SU-DHL-6 (cell line): ENCODE measurements around the gene HNF1B.

Experiments
- H2AFZ ChIP-seq: fragments of 200-600 bp; sonication (generic); 2 replicates; pipeline ENCODE4 v1.6.1; 2014; ENCODE audit warnings: low read depth, mild to moderate bottlenecking, moderate library complexity, mixed read lengths, antibody characterized with exemption, low read length; ENCODE audit not compliant: severe bottlenecking
- H3F3A ChIP-seq: fragments of 200-600 bp; shearing (Covaris generic); 2 replicates; pipeline ENCODE4 v1.6.0; 2016; ENCODE audit warnings: antibody characterized with exemption, mild to moderate bottlenecking; ENCODE audit not compliant: insufficient read depth
- H3K27ac ChIP-seq: fragments of 200-600 bp; sonication (generic); 2 replicates; pipeline ENCODE4 v1.5.1; 2016; ENCODE audit warnings: low read depth, mild to moderate bottlenecking, low read length, moderate library complexity, mixed read lengths
- H3K27me3 ChIP-seq: fragments of 200-600 bp; sonication (generic), shearing (Covaris generic); 2 replicates; pipeline ENCODE4 v1.6.0; 2014; ENCODE audit warnings: mild to moderate bottlenecking, low read length
- H3K36me3 ChIP-seq: fragments of 200-600 bp; sonication (generic); 2 replicates; pipeline ENCODE4 v1.6.1; 2014; ENCODE audit warnings: mild to moderate bottlenecking, low read length, mixed read lengths
- H3K4me2 ChIP-seq: fragments of 300-600, 200-600 bp; shearing (Covaris generic), sonication (generic); 2 replicates; pipeline ENCODE4 v1.6.0; 2014; ENCODE audit warnings: low read length, low read depth, mild to moderate bottlenecking; ENCODE audit not compliant: poor library complexity, severe bottlenecking
- H3K4me3 ChIP-seq: fragments of 200-600 bp; sonication (generic); 2 replicates; pipeline ENCODE4 v1.5.1; 2014; ENCODE audit warnings: antibody characterized with exemption, low read length, mild to moderate bottlenecking, mixed read lengths; ENCODE audit not compliant: insufficient read depth, poor library complexity, severe bottlenecking
- H3K79me2 ChIP-seq: fragments of 200-600 bp; sonication (generic); 2 replicates; pipeline ENCODE4 v1.6.1; 2014; ENCODE audit warnings: mild to moderate bottlenecking, low read length, moderate library complexity; ENCODE audit not compliant: insufficient read depth
- H3K9ac ChIP-seq: fragments of 200-600 bp; sonication (generic); 2 replicates; pipeline ENCODE4 v1.7.0; 2014; ENCODE audit warnings: mild to moderate bottlenecking, low read length
- H3K9me2 ChIP-seq: fragments of 200-600 bp; sonication (generic); replicated peaks from 2 replicates; pipeline ENCODE4 v1.6.1; 2014; ENCODE audit warnings: low read length; ENCODE audit not compliant: insufficient read depth
- H3K9me3 ChIP-seq: fragments of 200-600 bp; sonication (generic); 2 replicates; pipeline ENCODE4 v1.6.1; 2014; ENCODE audit warnings: low read length, mixed read lengths; ENCODE audit not compliant: insufficient read depth
- H4K20me1 ChIP-seq: fragments of 200-600 bp; sonication (generic); 2 replicates; pipeline ENCODE4 v1.6.1; 2014; ENCODE audit warnings: low read depth, mild to moderate bottlenecking, antibody characterized with exemption, low read length, moderate library complexity, mixed read lengths
- CTCF ChIP-seq: fragments of 200-600 bp; sonication (generic); IDR thresholded peaks from one replicate; pipeline ENCODE4 v1.5.1; 2017; ENCODE audit warnings: antibody characterized with exemption, mild to moderate bottlenecking, low read length, moderate library complexity; ENCODE audit not compliant: insufficient read depth, poor library complexity, severe bottlenecking
- EZH2phosphoT487 ChIP-seq: fragments of 200-600 bp; sonication (generic), shearing (Covaris generic); conservative IDR thresholded peaks from 2 replicates; pipeline ENCODE4 v1.6.1; 2018; ENCODE audit warnings: mild to moderate bottlenecking, antibody characterized with exemption, low read length, moderate library complexity, mixed read lengths

The HNF1B gene

GRCh38 chr17:37755455-37755854 lies 10.6 kb upstream of the HNF1B start:
- Histone ChIP-seq H3K27me3 (no peaks in the 10 kb centered on the region), H3K4me3 (no peak overlapping the region)

GRCh38 chr17:37754363-37754762 lies 9.5 kb upstream of the HNF1B start:
- Histone ChIP-seq H3K4me3 (no peak overlapping the region), H3K79me2 (no peaks in the 10 kb centered on the region), H3K9me2 (no peaks in the 10 kb centered on the region), H4K20me1 (no peaks in the 10 kb centered on the region), H3K9me3 (no peaks in the 10 kb centered on the region), H3K36me3 (no peaks in the 10 kb centered on the region), H3F3A (no peaks in the 10 kb centered on the region), H3K27me3 (no peaks in the 10 kb centered on the region), H3K27ac (no peak overlapping the region), H3K9ac (no peak overlapping the region), H3K4me2 (no peak overlapping the region), H2AFZ (no peak overlapping the region)
- TF ChIP-seq CTCF (no peak), EZH2phosphoT487 (no peak)

More at GRCh38 chr17:37755455-37755854, 10.6 kb upstream of the HNF1B start:
- no peaks in the 10 kb centered on the region for H3F3A ChIP-seq
- no peak overlapping the region for H3K9ac ChIP-seq
- no peaks in the 10 kb centered on the region for H3K36me3 ChIP-seq
- no peaks in the 10 kb centered on the region for H4K20me1 ChIP-seq
- no peak overlapping the region for H3K27ac ChIP-seq
- no peaks in the 10 kb centered on the region for H3K79me2 ChIP-seq
- H3K9me3 ChIP-seq: no peaks in the 10 kb centered on the region
- TF ChIP-seq CTCF: no peak
- TF ChIP-seq EZH2phosphoT487: no peak
- H3K9me2 ChIP-seq: no peaks in the 10 kb centered on the region
- H3K4me2 ChIP-seq: no peak overlapping the region
- no peak overlapping the region for H2AFZ ChIP-seq

GRCh38 chr17:37752482-37752881 lies 7.6 kb upstream of the HNF1B start:
- Histone ChIP-seq H3K36me3 (no peaks in the 10 kb centered on the region), H3K4me2 (no peak overlapping the region), H2AFZ (no peak overlapping the region), H3K9ac (no peak overlapping the region), H3K9me3 (no peaks in the 10 kb centered on the region), H3K79me2 (no peaks in the 10 kb centered on the region), H4K20me1 (no peaks in the 10 kb centered on the region), H3K27me3 (no peaks in the 10 kb centered on the region), H3F3A (no peaks in the 10 kb centered on the region), H3K9me2 (no peaks in the 10 kb centered on the region), H3K27ac (no peak overlapping the region), H3K4me3 (no peak overlapping the region)
- TF ChIP-seq CTCF (no peak), EZH2phosphoT487 (no peak)
